Breast epithelium (tissue), 3 donors: ENCODE data around the gene KCNK3.

Experiments used
- POLR2A ChIP-seq: fragments of 450-650 bp; IDR thresholded peaks from one replicate; pipeline ENCODE4 v1.6.1; 2016; ENCODE audit warnings: antibody characterized with exemption, mild to moderate bottlenecking, moderate library complexity
- POLR2AphosphoS5 ChIP-seq, 3 donors: sonication (generic); formaldehyde crosslinking; IDR thresholded peaks; one replicate each; pipeline ENCODE4 v1.6.1; 2017; ENCODE audit warnings: antibody characterized with exemption in 3 of 3
- TF ChIP-seq, protein P1 (sequence below), 3 donors: fragments of 450-650 bp; IDR thresholded peaks; one replicate each; pipeline ENCODE4 v1.5.1; 2016 to 2017; ENCODE audit warnings: antibody characterized with exemption in 3 of 3, mild to moderate bottlenecking in 3 of 3, moderate library complexity in 3 of 3

DNA sequence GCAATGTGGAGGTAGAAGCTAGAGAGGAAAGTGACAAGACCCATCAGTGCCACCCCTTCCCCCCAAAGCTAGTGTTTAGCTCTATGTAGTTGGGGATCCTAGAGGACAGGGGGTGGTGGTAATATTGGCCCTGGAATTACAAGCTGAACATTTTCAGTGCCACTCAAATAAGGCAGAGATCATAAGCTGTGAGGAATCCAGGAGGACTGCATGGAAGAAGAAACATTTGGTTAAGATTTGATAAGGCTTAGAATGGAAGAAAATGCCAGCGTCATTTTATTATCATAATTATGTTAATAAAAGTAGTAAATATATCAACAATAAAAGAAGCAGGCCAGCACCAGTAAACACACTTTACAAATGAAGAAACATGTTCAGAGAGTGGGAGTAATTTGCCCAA, 33.7 kb downstream of the KCNK3 start:
- TF ChIP-seq, protein P1, sequence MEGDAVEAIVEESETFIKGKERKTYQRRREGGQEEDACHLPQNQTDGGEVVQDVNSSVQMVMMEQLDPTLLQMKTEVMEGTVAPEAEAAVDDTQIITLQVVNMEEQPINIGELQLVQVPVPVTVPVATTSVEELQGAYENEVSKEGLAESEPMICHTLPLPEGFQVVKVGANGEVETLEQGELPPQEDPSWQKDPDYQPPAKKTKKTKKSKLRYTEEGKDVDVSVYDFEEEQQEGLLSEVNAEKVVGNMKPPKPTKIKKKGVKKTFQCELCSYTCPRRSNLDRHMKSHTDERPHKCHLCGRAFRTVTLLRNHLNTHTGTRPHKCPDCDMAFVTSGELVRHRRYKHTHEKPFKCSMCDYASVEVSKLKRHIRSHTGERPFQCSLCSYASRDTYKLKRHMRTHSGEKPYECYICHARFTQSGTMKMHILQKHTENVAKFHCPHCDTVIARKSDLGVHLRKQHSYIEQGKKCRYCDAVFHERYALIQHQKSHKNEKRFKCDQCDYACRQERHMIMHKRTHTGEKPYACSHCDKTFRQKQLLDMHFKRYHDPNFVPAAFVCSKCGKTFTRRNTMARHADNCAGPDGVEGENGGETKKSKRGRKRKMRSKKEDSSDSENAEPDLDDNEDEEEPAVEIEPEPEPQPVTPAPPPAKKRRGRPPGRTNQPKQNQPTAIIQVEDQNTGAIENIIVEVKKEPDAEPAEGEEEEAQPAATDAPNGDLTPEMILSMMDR (IDR thresholded peaks at IDR 0.05), result no peak
- TF ChIP-seq POLR2A (no peak), POLR2AphosphoS5 (IDR thresholded peaks at IDR 0.05) (no peak)
